OCI-LY1 (cell line): ENCODE results near the gene SP110.

Experiments used
- H2AFZ ChIP-seq: fragments of 200-600 bp; sonication (generic), shearing (Covaris generic); 2 replicates; pipeline ENCODE4 v1.6.0; 2014; ENCODE audit warnings: antibody characterized with exemption, mild to moderate bottlenecking, low read length
- H3F3A ChIP-seq: fragments of 200-600 bp; sonication (generic), shearing (Covaris generic); 2 replicates; pipeline ENCODE4 v1.6.0; 2014; ENCODE audit warnings: mild to moderate bottlenecking, antibody characterized with exemption, low read length, moderate library complexity; ENCODE audit not compliant: insufficient read depth
- H3K27ac ChIP-seq: fragments of 200-600 bp; sonication (generic); 2 replicates; pipeline ENCODE4 v1.5.1; 2014; ENCODE audit warnings: low read length, mixed run types, mild to moderate bottlenecking, low read depth; ENCODE audit not compliant: poor library complexity, severe bottlenecking
- H3K27me3 ChIP-seq: fragments of 200-600 bp; sonication (generic); 2 replicates; pipeline ENCODE4 v1.6.0; 2014; ENCODE audit warnings: antibody characterized with exemption, mild to moderate bottlenecking, low read length, moderate library complexity; ENCODE audit not compliant: insufficient read depth
- H3K36me3 ChIP-seq: fragments of 200-600 bp; sonication (generic); 2 replicates; pipeline ENCODE4 v1.6.1; 2014; ENCODE audit warnings: mild to moderate bottlenecking, antibody characterized with exemption, low read length, moderate library complexity, mixed read lengths; ENCODE audit not compliant: insufficient read depth
- H3K4me1 ChIP-seq: fragments of 200-600 bp; sonication (generic); 2 replicates; pipeline ENCODE4 v1.5.1; 2014; ENCODE audit warnings: mild to moderate bottlenecking, low read length, moderate library complexity; ENCODE audit not compliant: insufficient read depth, severe bottlenecking
- H3K4me2 ChIP-seq: fragments of 200-600 bp; sonication (generic), shearing (Covaris generic); 2 replicates; pipeline ENCODE4 v1.6.1; 2014; ENCODE audit warnings: low read length
- H3K4me3 ChIP-seq: fragments of 200-600 bp; sonication (generic); 2 replicates; pipeline ENCODE4 v1.5.1; 2014; ENCODE audit warnings: low read length, low read depth, mild to moderate bottlenecking, mixed read lengths; ENCODE audit not compliant: poor library complexity, severe bottlenecking
- H3K79me2 ChIP-seq: fragments of 200-600 bp; shearing (Covaris generic); 2 replicates; pipeline ENCODE4 v1.6.1; 2016; ENCODE audit warnings: mixed run types, low read length, mixed read lengths; ENCODE audit not compliant: insufficient read depth
- H3K9ac ChIP-seq: fragments of 200-600 bp; sonication (generic), shearing (Covaris generic); 2 replicates; pipeline ENCODE4 v1.6.1; 2014; ENCODE audit warnings: mild to moderate bottlenecking, low read length, mixed read lengths
- H3K9me2 ChIP-seq: fragments of 200-600 bp; sonication (generic), shearing (Covaris generic); 2 replicates; pipeline ENCODE4 v1.6.1; 2014; ENCODE audit warnings: low read depth, mild to moderate bottlenecking, low read length, mixed read lengths
- H3K9me3 ChIP-seq: fragments of 200-600 bp; shearing (Covaris generic); 2 replicates; pipeline ENCODE4 v1.6.1; 2014; ENCODE audit warnings: low read length, mixed read lengths
- H4K20me1 ChIP-seq: fragments of 200-600 bp; sonication (generic), shearing (Covaris generic); 2 replicates; pipeline ENCODE4 v1.6.0; 2016; ENCODE audit warnings: mild to moderate bottlenecking, low read length; ENCODE audit not compliant: insufficient read depth
- EZH2 ChIP-seq: fragments of 200-600 bp; sonication (generic), shearing (Covaris generic); IDR thresholded peaks from 2 replicates; pipeline ENCODE4 v1.8.0; 2017; ENCODE audit warnings: borderline replicate concordance, mixed run types, mild to moderate bottlenecking, antibody characterized with exemption, low read length, moderate library complexity, mixed read lengths
- TF ChIP-seq, protein P1 (sequence below): fragments of 200-600 bp; sonication (generic), shearing (Covaris generic); IDR thresholded peaks from 2 replicates; pipeline ENCODE4 v1.5.1; 2017; ENCODE audit warnings: mild to moderate bottlenecking, antibody characterized with exemption, low read length, moderate library complexity, mixed read lengths

Gene SP110

DNA sequence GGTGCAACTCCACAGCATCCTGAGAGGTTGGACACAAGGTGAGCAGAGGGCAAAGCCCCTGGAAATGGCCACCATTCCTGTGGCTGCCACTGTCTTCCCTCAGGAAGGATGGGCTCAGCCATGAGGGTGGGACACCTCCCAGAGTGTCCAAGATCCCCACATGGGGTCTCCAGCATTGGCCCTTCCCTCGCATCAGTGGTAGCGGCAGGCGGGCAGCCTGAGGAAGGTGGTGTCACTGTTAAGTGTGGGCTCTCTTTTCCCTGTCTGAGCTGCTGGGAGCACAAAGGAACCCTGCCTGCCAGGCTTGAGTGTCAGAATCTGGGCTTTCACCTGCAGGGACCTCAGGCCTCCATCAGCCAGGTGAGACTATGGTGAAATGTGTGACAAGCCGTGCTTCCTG is 47.6 kb downstream of the SP110 start:
- peaks cover 79% of the 10 kb centered on the region for H3K36me3 ChIP-seq
- TF ChIP-seq, protein P1, sequence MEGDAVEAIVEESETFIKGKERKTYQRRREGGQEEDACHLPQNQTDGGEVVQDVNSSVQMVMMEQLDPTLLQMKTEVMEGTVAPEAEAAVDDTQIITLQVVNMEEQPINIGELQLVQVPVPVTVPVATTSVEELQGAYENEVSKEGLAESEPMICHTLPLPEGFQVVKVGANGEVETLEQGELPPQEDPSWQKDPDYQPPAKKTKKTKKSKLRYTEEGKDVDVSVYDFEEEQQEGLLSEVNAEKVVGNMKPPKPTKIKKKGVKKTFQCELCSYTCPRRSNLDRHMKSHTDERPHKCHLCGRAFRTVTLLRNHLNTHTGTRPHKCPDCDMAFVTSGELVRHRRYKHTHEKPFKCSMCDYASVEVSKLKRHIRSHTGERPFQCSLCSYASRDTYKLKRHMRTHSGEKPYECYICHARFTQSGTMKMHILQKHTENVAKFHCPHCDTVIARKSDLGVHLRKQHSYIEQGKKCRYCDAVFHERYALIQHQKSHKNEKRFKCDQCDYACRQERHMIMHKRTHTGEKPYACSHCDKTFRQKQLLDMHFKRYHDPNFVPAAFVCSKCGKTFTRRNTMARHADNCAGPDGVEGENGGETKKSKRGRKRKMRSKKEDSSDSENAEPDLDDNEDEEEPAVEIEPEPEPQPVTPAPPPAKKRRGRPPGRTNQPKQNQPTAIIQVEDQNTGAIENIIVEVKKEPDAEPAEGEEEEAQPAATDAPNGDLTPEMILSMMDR, result no peak
- no peak for TF ChIP-seq EZH2

DNA sequence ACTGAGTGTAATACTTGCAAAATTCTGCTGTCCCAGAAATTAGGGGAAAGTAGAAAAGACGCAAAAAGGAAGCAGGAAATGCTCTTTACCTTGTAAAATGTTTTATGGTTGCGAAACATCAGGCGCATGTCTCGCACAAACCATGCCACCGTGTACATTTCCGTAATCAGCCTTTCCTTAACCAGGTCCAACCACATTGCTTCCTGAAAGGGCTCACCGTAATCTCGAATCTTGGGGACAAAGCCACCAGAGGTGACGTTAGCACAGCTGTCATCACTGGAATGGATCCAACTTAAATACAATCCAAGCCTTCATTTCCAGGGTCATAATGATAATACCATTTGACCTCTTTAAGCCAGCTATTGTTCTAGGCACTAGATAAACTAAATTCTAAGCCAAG is 49.3 kb downstream of the SP110 start:
- H3K4me2 ChIP-seq, result no peak overlapping the region
- H3F3A ChIP-seq, result no peaks in the 10 kb centered on the region
- no peaks in the 10 kb centered on the region for H4K20me1 ChIP-seq
- no peak for TF ChIP-seq EZH2
- TF ChIP-seq, protein P1, result no peak
- H3K79me2 ChIP-seq, result no peaks in the 10 kb centered on the region
- H3K27me3 ChIP-seq, result no peaks in the 10 kb centered on the region
- H3K4me1 ChIP-seq, result no peaks in the 10 kb centered on the region
- H3K9me3 ChIP-seq, result no peaks in the 10 kb centered on the region
- H3K4me3 ChIP-seq, result no peak overlapping the region
- H3K27ac ChIP-seq, result no peak overlapping the region
- no peak overlapping the region for H3K9ac ChIP-seq
- H3K9me2 ChIP-seq, result no peaks in the 10 kb centered on the region
- peaks cover 69% of the 10 kb centered on the region for H3K36me3 ChIP-seq
- H2AFZ ChIP-seq, result no peak overlapping the region

More for the DNA sequence above, 47.6 kb downstream of the SP110 start:
- Histone ChIP-seq H3K27me3 (no peaks in the 10 kb centered on the region), H3K9me2 (no peaks in the 10 kb centered on the region), H3K27ac (no peak overlapping the region), H3K9me3 (no peaks in the 10 kb centered on the region), H3K4me1 (no peaks in the 10 kb centered on the region), H2AFZ (no peak overlapping the region), H3F3A (no peaks in the 10 kb centered on the region), H4K20me1 (no peaks in the 10 kb centered on the region), H3K4me3 (no peak overlapping the region), H3K9ac (no peak overlapping the region), H3K4me2 (no peak overlapping the region), H3K79me2 (no peaks in the 10 kb centered on the region)

DNA sequence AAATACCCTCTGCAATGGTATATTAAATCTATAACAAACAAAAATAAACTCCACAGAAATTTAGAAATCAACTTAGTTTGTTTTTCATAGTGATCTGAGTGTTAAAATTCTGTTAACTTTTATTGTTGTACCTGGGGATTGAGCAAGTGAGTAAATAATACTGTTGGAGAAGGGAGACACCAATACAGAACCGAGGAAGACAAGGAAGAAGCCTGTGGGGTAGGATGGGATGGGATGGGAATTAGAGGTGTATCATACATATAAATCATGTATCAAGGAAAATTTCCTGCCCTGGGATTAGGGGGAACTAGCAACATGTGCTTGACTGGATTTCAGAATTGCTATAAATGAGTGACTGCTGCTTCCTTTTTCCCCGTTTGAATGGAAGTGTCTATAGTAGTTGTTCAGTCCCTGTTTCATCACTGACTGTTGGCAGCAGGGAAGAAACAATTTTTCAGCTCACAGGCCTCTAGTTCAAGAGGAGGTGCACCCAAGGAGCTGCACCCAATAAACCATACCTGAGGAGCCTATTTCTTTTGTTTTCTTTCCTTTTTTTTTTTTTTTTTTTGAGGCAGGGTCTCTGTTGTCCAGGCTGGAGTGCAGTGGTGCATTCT is 53.1 kb downstream of the SP110 start:
- peaks cover 46% of the 10 kb centered on the region for H3K36me3 ChIP-seq
- no peak for TF ChIP-seq EZH2
- TF ChIP-seq, protein P1, result no peak
- H4K20me1 ChIP-seq, result no peaks in the 10 kb centered on the region
- H3K4me2 ChIP-seq, result no peak overlapping the region
- no peak overlapping the region for H3K27ac ChIP-seq
- H3K9me2 ChIP-seq, result no peaks in the 10 kb centered on the region
- H3K27me3 ChIP-seq, result no peaks in the 10 kb centered on the region
- H3K4me1 ChIP-seq, result no peaks in the 10 kb centered on the region
- H3K4me3 ChIP-seq, result no peak overlapping the region
- H2AFZ ChIP-seq, result no peak overlapping the region
- H3K79me2 ChIP-seq, result no peaks in the 10 kb centered on the region
- no peak overlapping the region for H3K9ac ChIP-seq
- no peaks in the 10 kb centered on the region for H3F3A ChIP-seq
- H3K9me3 ChIP-seq, result no peaks in the 10 kb centered on the region
